ENCODE measurements around the gene C3AR1. TPM values are rescaled to one million over a fixed set of nuclear protein-coding genes. Genes with fewer than 3 reads are reported as not detected.
"Not testable (repeated sequence)": the region's sequence is repeated elsewhere in the genome, so short reads cannot be mapped to it uniquely, and the experiment has no call there.

C3AR1 gene
- total RNA-seq, 1 donor from 2014 or later, result 2.0 TPM

DNA sequence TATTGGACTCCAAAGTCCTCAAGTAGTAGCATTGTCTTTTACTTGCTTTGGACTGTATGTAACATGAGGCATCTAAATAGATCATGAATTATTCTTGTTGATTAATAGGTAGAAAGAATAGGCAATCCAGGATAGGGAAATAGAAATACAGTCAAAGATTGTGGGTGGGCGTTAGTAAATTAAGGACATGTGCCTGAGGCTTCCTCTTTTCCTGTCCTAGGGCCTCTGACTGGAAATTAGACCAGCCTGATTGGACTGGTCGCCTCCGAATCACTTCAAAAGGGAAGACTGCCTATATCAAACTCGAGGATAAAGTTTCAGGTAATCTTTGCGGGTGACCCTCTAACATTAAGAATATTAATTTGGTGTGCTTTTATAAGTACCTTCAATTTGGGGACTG, 23.6 kb upstream of the C3AR1 start:
- Histone ChIP-seq H3K27me3 (no peaks in the 10 kb centered on the region), H3K4me3 (no peak overlapping the region), H3K36me3 (peaks cover 48 to 61% of the 10 kb centered on the region in 2 donors), H3K9me3 (no peaks in the 10 kb centered on the region), H3K27ac (no peak overlapping the region), H3K4me1 (no peaks in the 10 kb centered on the region)
- TF ChIP-seq, protein P1, sequence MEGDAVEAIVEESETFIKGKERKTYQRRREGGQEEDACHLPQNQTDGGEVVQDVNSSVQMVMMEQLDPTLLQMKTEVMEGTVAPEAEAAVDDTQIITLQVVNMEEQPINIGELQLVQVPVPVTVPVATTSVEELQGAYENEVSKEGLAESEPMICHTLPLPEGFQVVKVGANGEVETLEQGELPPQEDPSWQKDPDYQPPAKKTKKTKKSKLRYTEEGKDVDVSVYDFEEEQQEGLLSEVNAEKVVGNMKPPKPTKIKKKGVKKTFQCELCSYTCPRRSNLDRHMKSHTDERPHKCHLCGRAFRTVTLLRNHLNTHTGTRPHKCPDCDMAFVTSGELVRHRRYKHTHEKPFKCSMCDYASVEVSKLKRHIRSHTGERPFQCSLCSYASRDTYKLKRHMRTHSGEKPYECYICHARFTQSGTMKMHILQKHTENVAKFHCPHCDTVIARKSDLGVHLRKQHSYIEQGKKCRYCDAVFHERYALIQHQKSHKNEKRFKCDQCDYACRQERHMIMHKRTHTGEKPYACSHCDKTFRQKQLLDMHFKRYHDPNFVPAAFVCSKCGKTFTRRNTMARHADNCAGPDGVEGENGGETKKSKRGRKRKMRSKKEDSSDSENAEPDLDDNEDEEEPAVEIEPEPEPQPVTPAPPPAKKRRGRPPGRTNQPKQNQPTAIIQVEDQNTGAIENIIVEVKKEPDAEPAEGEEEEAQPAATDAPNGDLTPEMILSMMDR (IDR thresholded peaks at IDR 0.05), result no peak
- DNase-seq (ENCODE audit: low spot score in 2 of 2), result no peak
- intact Hi-C loops (cut with DNase I), result no loop called here

DNA sequence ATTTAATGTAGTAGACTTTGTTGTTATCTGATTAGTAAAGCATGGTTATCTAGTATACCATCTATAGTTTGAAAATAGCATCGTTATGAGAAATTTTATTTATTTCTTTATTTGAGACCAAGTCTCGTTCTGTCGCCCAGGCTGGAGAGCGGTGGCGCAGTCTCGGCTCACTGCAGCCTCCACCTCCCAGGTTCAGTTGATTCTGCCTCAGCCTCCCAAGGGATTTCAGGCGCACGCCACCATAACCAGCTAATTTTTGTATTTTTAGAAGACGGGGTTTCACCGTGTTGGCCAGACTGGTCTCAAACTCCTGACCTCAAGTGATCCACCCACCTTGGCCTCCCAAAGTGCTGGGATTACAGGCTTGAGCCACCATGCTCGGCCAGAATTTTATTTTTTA, 23.1 kb upstream of the C3AR1 start:
- H3K4me1 ChIP-seq; DNase-seq (ENCODE audit: low spot score in 2 of 2); H3K9me3 ChIP-seq; intact Hi-C loops (cut with DNase I); H3K4me3 ChIP-seq; H3K27me3 ChIP-seq; H3K27ac ChIP-seq: not testable (repeated sequence)
- peaks cover 43 to 56% of the 10 kb centered on the region in 2 donors for H3K36me3 ChIP-seq

DNA sequence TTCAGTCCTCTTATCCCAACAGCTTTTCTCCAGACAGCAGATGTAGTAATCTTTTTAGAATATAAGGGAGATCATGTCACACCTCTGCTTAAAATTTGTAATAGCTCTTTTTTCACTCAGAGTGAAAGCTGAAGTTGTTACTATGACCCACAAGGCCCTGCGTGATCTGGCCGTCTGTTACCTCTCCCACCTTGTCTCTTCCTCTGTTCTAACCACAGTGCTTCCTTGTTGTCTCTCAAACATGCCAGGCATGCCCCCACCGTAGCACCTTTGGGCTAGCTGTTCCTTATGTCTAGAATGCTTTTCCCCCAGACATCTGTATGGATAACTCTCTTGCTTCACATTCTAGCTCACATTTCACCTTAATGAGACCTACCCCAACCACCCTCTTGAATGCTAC, 22.4 kb upstream of the C3AR1 start:
- Histone ChIP-seq H3K9me3 (no peaks in the 10 kb centered on the region), H3K36me3 (peaks cover 36 to 49% of the 10 kb centered on the region in 2 donors), H3K27ac (no peak overlapping the region), H3K4me1 (peaks cover 0 to 5% of the 10 kb centered on the region in 2 donors), H3K4me3 (no peak overlapping the region), H3K27me3 (no peaks in the 10 kb centered on the region)
- intact Hi-C loops (cut with DNase I), result no loop called here
- TF ChIP-seq, protein P1 (IDR thresholded peaks at IDR 0.05), result no peak
- DNase-seq (ENCODE audit: low spot score in 2 of 2), result no peak

DNA sequence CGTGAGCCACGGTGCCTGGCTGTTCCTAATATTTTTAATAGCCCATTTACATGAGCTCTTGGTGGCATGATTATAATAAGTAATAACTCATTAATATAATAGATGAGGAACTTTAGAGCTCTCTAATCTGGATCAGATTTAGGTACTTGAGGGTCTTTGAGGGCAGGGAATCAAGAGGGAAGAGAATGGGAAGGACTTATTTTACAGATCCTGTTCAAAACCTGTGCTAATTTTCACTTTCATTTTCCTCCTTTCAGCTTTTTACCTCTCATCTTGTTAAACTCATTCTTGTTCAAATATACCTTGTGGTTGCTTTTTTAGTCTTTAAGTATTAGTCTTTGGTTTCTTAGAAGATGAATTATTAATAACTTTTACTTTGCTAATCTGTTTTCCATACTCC, 21.5 kb upstream of the C3AR1 start:
- H3K27me3 ChIP-seq, result no peaks in the 10 kb centered on the region
- peaks cover 27 to 40% of the 10 kb centered on the region in 2 donors for H3K36me3 ChIP-seq
- TF ChIP-seq, protein P1 (IDR thresholded peaks at IDR 0.05), result no peak
- H3K27ac ChIP-seq, result no peak overlapping the region
- DNase-seq (ENCODE audit: low spot score in 2 of 2), result no peak
- H3K4me3 ChIP-seq, result no peak overlapping the region
- no peaks in the 10 kb centered on the region for H3K9me3 ChIP-seq
- H3K4me1 ChIP-seq, result peaks cover 0 to 14% of the 10 kb centered on the region in 2 donors
- intact Hi-C loops (cut with DNase I), result no loop called here

DNA sequence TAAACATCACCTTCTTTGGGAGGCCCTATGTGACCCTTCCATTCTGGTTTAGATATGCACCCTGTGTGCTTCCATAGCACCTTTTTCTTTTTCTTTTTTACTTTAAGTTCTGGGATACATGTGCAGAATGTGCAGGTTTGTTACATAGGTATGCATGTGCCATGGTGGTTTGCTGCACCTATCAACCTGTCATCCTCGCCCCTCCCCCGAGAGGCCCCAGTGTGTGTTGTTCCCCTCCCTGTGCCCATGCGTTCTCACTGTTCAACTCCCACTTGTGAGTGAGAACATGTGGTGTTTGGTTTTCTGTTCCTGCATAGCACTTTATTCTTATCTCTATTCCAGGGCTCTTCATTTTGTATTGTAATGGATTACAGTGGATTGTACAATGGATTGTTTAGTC, 18.2 kb upstream of the C3AR1 start:
- intact Hi-C loops (cut with DNase I), result loop anchor here (5.0 kb wide), 1 partner anchor 152 kb away; no protein-coding TSS in a partner anchor
- H3K4me1 ChIP-seq, result peaks cover 0 to 19% of the 10 kb centered on the region in 2 donors
- not testable (repeated sequence) for H3K36me3 ChIP-seq; H3K27ac ChIP-seq; H3K4me3 ChIP-seq; H3K9me3 ChIP-seq; H3K27me3 ChIP-seq; DNase-seq (ENCODE audit: low spot score in 2 of 2)

DNA sequence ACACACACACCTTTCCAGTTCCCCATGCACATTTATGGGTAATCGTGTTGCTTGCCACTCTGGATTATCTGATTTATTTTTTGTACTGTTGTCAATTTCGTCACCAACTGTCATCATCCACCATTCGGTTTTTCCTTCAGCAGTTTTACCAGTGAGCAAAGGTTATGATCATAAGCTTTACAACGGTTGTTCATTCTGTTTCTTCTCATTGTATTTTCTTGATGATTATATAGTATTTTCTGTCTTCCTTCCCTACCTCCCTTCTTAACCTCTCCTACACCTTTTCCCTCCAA, 16.6 kb upstream of the C3AR1 start:
- Histone ChIP-seq H3K9me3 (no peaks in the 10 kb centered on the region), H3K4me1 (peaks cover 0 to 24% of the 10 kb centered on the region in 2 donors), H3K36me3 (no peaks in the 10 kb centered on the region), H3K27ac (peak overlapping the region; percentile 77 to 92), H3K4me3 (peak overlapping the region; percentile 68 to 75), H3K27me3 (no peaks in the 10 kb centered on the region)
- TF ChIP-seq, protein P1 (IDR thresholded peaks at IDR 0.05), result no peak
- intact Hi-C loops (cut with DNase I), result loop anchor here (2.0 to 5.0 kb wide), 2 partner anchors 150 to 160 kb away; no protein-coding TSS in a partner anchor
- no peak for DNase-seq (ENCODE audit: low spot score in 2 of 2)

All from ascending aorta (tissue), 2 donors.